Ascending aorta (tissue), 2 donors: ENCODE measurements around the gene RGS6. TPM values are rescaled to one million over a fixed set of nuclear protein-coding genes. Genes with fewer than 3 reads are reported as not detected.

Experiments
- DNase-seq, 2 donors: peaks; one replicate each; pipeline ENCODE4 v3.0.0-alpha.2; 2019; ENCODE audit warnings: low spot score in 2 of 2
- H3K27ac ChIP-seq, 2 donors: fragments of 200-600 bp; sonication (generic); one replicate each; pipeline ENCODE4 v1.5.1; 2016 to 2017; ENCODE audit warnings: mild to moderate bottlenecking in 1 of 2
- H3K27me3 ChIP-seq: fragments of 200-600 bp; sonication (generic); one replicate; pipeline ENCODE4 v1.5.1; 2017
- H3K36me3 ChIP-seq, 2 donors: fragments of 200-600 bp; sonication (generic); one replicate each; pipeline ENCODE4 v1.5.1; 2016
- H3K4me1 ChIP-seq, 2 donors: fragments of 200-600 bp; sonication (generic); one replicate each; pipeline ENCODE4 v1.5.1; 2016 to 2017; ENCODE audit warnings: mild to moderate bottlenecking in 1 of 2
- H3K4me3 ChIP-seq, 2 donors: fragments of 200-600 bp; sonication (generic); one replicate each; pipeline ENCODE4 v1.5.1; 2016 to 2017; ENCODE audit warnings: mild to moderate bottlenecking in 1 of 2
- H3K9me3 ChIP-seq, 2 donors: fragments of 200-600 bp; sonication (generic); one replicate each; pipeline ENCODE4 v1.5.1; 2016
- CTCF ChIP-seq, 3 experiments: fragments of 200-600 bp in 2 of 3; fragments of 450-650 bp in 1 of 3; sonication (generic) in 2 of 3; IDR thresholded peaks; one replicate each; pipeline ENCODE4 v1.5.1; 2016 to 2019; ENCODE audit warnings: antibody characterized with exemption in 3 of 3, mild to moderate bottlenecking in 1 of 3, moderate library complexity in 1 of 3
- intact Hi-C: fragments of 100-400 bp; cut with DNase I; formaldehyde crosslinking; loops from one replicate; pipeline ENCODE4 v1.15.1; 2023
- total RNA-seq: library from RNA; depleted of rRNA; stranded (reverse); fragments of >200 nt; gene quantifications from one replicate; pipeline ENCODE4 v1.1.0, GENCODE V29; 2016

Gene RGS6
- total RNA-seq, 1 donor from 2014 or later = 0.11 TPM

GRCh38 chr14:72573725-72574417 lies 641.6 kb downstream of the RGS6 start:
- Histone ChIP-seq H3K27ac (no peak overlapping the region), H3K4me1 (no peaks in the 10 kb centered on the region), H3K36me3 (no peaks in the 10 kb centered on the region), H3K9me3 (no peaks in the 10 kb centered on the region), H3K27me3 (no peaks in the 10 kb centered on the region), H3K4me3 (no peak overlapping the region)
- intact Hi-C loops = no loop called here
- no peak for TF ChIP-seq CTCF (IDR thresholded peaks at IDR 0.05)
- no peak for DNase-seq

GRCh38 chr14:72574715-72575114 lies 642.5 kb downstream of the RGS6 start:
- Histone ChIP-seq H3K9me3 (no peaks in the 10 kb centered on the region), H3K4me1 (no peaks in the 10 kb centered on the region), H3K4me3 (no peak overlapping the region), H3K27ac (no peak overlapping the region), H3K27me3 (no peaks in the 10 kb centered on the region), H3K36me3 (no peaks in the 10 kb centered on the region)
- intact Hi-C loops = no loop called here
- no peak for TF ChIP-seq CTCF (IDR thresholded peaks at IDR 0.05)
- no peak for DNase-seq

- Histone ChIP-seq H3K27me3 (no peaks in the 10 kb centered on the region), H3K4me1 (no peaks in the 10 kb centered on the region), H3K36me3 (no peaks in the 10 kb centered on the region), H3K4me3 (no peak overlapping the region), H3K9me3 (no peaks in the 10 kb centered on the region), H3K27ac (no peak overlapping the region)
- DNase-seq = no peak
- TF ChIP-seq CTCF (IDR thresholded peaks at IDR 0.05) = no peak
- intact Hi-C loops = no loop called here
These were observed 644.0 kb downstream of the RGS6 start for GRCh38 chr14:72576258-72576657.

GRCh38 chr14:72577521-72577920 lies 645.3 kb downstream of the RGS6 start:
- Histone ChIP-seq H3K27ac (no peak overlapping the region), H3K36me3 (no peaks in the 10 kb centered on the region), H3K4me1 (no peaks in the 10 kb centered on the region), H3K9me3 (no peaks in the 10 kb centered on the region), H3K4me3 (no peak overlapping the region), H3K27me3 (no peaks in the 10 kb centered on the region)
- DNase-seq = no peak
- intact Hi-C loops = no loop called here
- no peak for TF ChIP-seq CTCF (IDR thresholded peaks at IDR 0.05)

- H3K27ac ChIP-seq = no peak overlapping the region
- H3K27me3 ChIP-seq = no peaks in the 10 kb centered on the region
- no peak for DNase-seq
- H3K9me3 ChIP-seq = no peaks in the 10 kb centered on the region
- H3K36me3 ChIP-seq = no peaks in the 10 kb centered on the region
- no peak for TF ChIP-seq CTCF (IDR thresholded peaks at IDR 0.05)
- no peaks in the 10 kb centered on the region for H3K4me1 ChIP-seq
- H3K4me3 ChIP-seq = no peak overlapping the region
- intact Hi-C loops = no loop called here
These were observed 646.3 kb downstream of the RGS6 start for GRCh38 chr14:72578514-72578913.

GRCh38 chr14:72582582-72582981 lies 650.4 kb downstream of the RGS6 start:
- Histone ChIP-seq H3K36me3 (no peaks in the 10 kb centered on the region), H3K4me1 (no peaks in the 10 kb centered on the region), H3K27me3 (no peaks in the 10 kb centered on the region), H3K9me3 (no peaks in the 10 kb centered on the region), H3K4me3 (no peak overlapping the region), H3K27ac (no peak overlapping the region)
- TF ChIP-seq CTCF (IDR thresholded peaks at IDR 0.05) = no peak
- DNase-seq = no peak
- intact Hi-C loops = no loop called here
